NCI-H2171 treated with DMSO at 0.1 percent for 48 hours (cell line): Measurements from ENCODE around the gene NSD1.
"Not testable (repeated sequence)": the region's sequence is repeated elsewhere in the genome, so short reads cannot be mapped to it uniquely, and the experiment has no call there.

Source experiments
- DNase-seq: peaks from one replicate; lab custom pipeline; 2025; lab: John Stamatoyannopoulos, UW

Gene NSD1

GRCh38 chr5:177231479-177232250, 98.1 kb downstream of the NSD1 start:
- no peak for DNase-seq

- peak; percentile 23 for DNase-seq
Observed at GRCh38 chr5:177232358-177232757, 98.8 kb downstream of the NSD1 start.

- DNase-seq, result no peak
Observed at GRCh38 chr5:177232761-177233160, 99.2 kb downstream of the NSD1 start.

GRCh38 chr5:177233206-177233605, 99.6 kb downstream of the NSD1 start:
- DNase-seq, result no peak

GRCh38 chr5:177233802-177234201, 100.2 kb downstream of the NSD1 start:
- no peak for DNase-seq

GRCh38 chr5:177234841-177235240, 101.3 kb downstream of the NSD1 start:
- DNase-seq, result no peak

GRCh38 chr5:177241768-177242167, 108.2 kb downstream of the NSD1 start:
- no peak for DNase-seq

GRCh38 chr5:177242304-177242703, 108.7 kb downstream of the NSD1 start:
- no peak for DNase-seq

- DNase-seq, result no peak
Observed at GRCh38 chr5:177249761-177250537, 116.4 kb downstream of the NSD1 start.

- DNase-seq, result no peak
Observed at GRCh38 chr5:177253252-177253651, 119.7 kb downstream of the NSD1 start.

- no peak for DNase-seq
Observed at GRCh38 chr5:177256296-177256695, 122.7 kb downstream of the NSD1 start.

- not testable (repeated sequence) for DNase-seq
Observed at GRCh38 chr5:177258711-177259110, 125.1 kb downstream of the NSD1 start.

- no peak for DNase-seq
Observed at GRCh38 chr5:177260961-177261360, 127.4 kb downstream of the NSD1 start.

- no peak for DNase-seq
Observed at GRCh38 chr5:177261510-177261909, 127.9 kb downstream of the NSD1 start.

GRCh38 chr5:177264178-177264577, 130.6 kb downstream of the NSD1 start:
- DNase-seq, result no peak

- DNase-seq, result no peak
Observed at GRCh38 chr5:177265395-177265794, 131.8 kb downstream of the NSD1 start.

GRCh38 chr5:177269232-177269895, 135.8 kb downstream of the NSD1 start:
- no peak for DNase-seq

- no peak for DNase-seq
Observed at GRCh38 chr5:177269976-177270375, 136.4 kb downstream of the NSD1 start.

GRCh38 chr5:177270653-177271052, 137.1 kb downstream of the NSD1 start:
- DNase-seq, result no peak

GRCh38 chr5:177271113-177271512, 137.5 kb downstream of the NSD1 start:
- DNase-seq, result no peak

- no peak for DNase-seq
Observed at GRCh38 chr5:177275883-177276282, 142.3 kb downstream of the NSD1 start.

- DNase-seq, result no peak
Observed at GRCh38 chr5:177276886-177277285, 143.3 kb downstream of the NSD1 start.

GRCh38 chr5:177288191-177288590, 154.6 kb downstream of the NSD1 start:
- no peak for DNase-seq
